Colonic mucosa (tissue), 4 donors: ENCODE data around the gene SERINC4. TPM values are rescaled to one million over a fixed set of nuclear protein-coding genes. Genes with fewer than 3 reads are reported as not detected.
A peak's percentile ranks its signal among the peaks of the same experiment; 100 is the strongest.

Source experiments
- DNase-seq: peaks from one replicate; pipeline ENCODE4 v3.0.0-alpha.2; 2020
- H3K27ac ChIP-seq: fragments of 200-600 bp; one replicate; pipeline ENCODE4 v1.8.0; 2021
- H3K27me3 ChIP-seq: fragments of 200-600 bp; one replicate; pipeline ENCODE4 v1.8.0; 2021
- H3K36me3 ChIP-seq: fragments of 200-600 bp; one replicate; pipeline ENCODE4 v1.8.0; 2021
- H3K4me1 ChIP-seq: fragments of 200-600 bp; one replicate; pipeline ENCODE4 v1.8.0; 2021; ENCODE audit warnings: mild to moderate bottlenecking
- H3K4me3 ChIP-seq: fragments of 200-600 bp; one replicate; pipeline ENCODE4 v1.8.0; 2021
- H3K9ac ChIP-seq, 2 donors: one replicate each; pipeline ENCODE4 v1.7.0; 2013; ENCODE audit warnings: control low read depth in 2 of 2, low read depth in 2 of 2, low read length in 2 of 2
- H3K9me3 ChIP-seq: fragments of 200-600 bp; one replicate; pipeline ENCODE4 v1.8.0; 2021
- intact Hi-C: fragments of 100-400 bp; cut with DNase I; formaldehyde crosslinking; loops from one replicate; pipeline ENCODE4 v1.14.1; 2022
- total RNA-seq, 2 donors: library from RNA; stranded (reverse); fragmentation: NEBNext Ultra II Directional in 1 of 2; extraction: Animal tissue kit (Norgen Biotek cat#: 25700) in 1 of 2; gene quantifications; one replicate each; pipeline ENCODE4 v1.2.1, GENCODE V29; 2021
- TF ChIP-seq, protein P1 (sequence below): fragments of 200-600 bp; IDR thresholded peaks from one replicate; pipeline ENCODE4 v1.8.0; 2022; ENCODE audit warnings: antibody characterized with exemption, mild to moderate bottlenecking
- donor health status: healthy.
- donor health status: DM: no; HTN: no; CAD: no.
- donor health status: DM: no; HTN: no; CAD: no.

Gene SERINC4
- total RNA-seq, 2 donors from 2014 or later, result 0.21 to 0.44 TPM

DNA sequence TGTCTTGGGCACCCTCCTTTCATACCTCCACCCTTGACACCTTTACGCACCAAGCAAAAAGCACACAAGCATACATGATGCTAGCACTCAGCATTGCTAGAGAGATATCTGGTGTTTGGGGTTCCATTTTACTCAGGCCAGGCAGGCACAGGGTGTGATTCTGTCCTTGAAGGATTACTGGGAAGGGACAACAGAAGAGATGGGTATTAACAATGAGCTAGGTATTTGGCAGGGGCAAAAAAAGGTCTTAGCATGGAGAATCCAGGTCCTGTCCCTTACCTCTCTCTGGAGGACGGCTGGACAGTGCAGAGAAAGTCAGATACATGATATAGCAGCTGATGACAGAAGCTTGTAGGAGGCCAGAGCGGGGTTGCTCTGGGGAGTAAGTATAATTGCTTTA lies 3.5 kb downstream of the SERINC4 start:
- Histone ChIP-seq H3K27ac (no peak overlapping the region), H3K27me3 (no peaks in the 10 kb centered on the region), H3K36me3 (peaks cover 8% of the 10 kb centered on the region), H3K9me3 (no peaks in the 10 kb centered on the region), H3K9ac (peak overlapping the region in 1 of 2 donors; percentile 46), H3K4me3 (no peak overlapping the region), H3K4me1 (peaks cover 32% of the 10 kb centered on the region)
- TF ChIP-seq, protein P1, sequence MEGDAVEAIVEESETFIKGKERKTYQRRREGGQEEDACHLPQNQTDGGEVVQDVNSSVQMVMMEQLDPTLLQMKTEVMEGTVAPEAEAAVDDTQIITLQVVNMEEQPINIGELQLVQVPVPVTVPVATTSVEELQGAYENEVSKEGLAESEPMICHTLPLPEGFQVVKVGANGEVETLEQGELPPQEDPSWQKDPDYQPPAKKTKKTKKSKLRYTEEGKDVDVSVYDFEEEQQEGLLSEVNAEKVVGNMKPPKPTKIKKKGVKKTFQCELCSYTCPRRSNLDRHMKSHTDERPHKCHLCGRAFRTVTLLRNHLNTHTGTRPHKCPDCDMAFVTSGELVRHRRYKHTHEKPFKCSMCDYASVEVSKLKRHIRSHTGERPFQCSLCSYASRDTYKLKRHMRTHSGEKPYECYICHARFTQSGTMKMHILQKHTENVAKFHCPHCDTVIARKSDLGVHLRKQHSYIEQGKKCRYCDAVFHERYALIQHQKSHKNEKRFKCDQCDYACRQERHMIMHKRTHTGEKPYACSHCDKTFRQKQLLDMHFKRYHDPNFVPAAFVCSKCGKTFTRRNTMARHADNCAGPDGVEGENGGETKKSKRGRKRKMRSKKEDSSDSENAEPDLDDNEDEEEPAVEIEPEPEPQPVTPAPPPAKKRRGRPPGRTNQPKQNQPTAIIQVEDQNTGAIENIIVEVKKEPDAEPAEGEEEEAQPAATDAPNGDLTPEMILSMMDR, result no peak
- DNase-seq, result no peak
- intact Hi-C loops, result loop anchor here (10.0 kb wide), 1 partner anchor 918 kb away; the partner anchor contains the start of genes B2M and PATL2

DNA sequence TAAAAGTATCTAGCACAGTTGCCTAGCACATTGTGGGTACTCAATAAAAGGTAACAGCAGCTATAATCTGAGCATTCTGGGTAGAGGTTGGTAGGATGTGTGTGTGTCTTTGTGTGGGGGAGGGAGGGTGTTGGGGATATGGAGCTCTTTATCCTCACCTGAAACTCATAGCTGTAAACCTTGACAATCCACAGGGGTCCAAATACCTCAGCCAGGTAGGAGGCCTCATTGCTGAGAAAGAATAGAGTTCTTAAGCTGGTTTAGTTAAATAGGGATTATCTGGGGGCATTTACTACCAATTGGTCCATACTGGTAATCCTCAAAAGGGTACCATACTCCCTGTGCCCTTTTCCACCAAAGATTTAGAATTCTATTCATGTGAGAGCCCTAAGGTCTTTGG lies 4.0 kb downstream of the SERINC4 start:
- intact Hi-C loops, result loop anchor here (10.0 kb wide), 1 partner anchor 919 kb away; the partner anchor contains the start of genes B2M and PATL2
- DNase-seq, result no peak
- Histone ChIP-seq H3K27ac (no peak overlapping the region), H3K27me3 (no peaks in the 10 kb centered on the region), H3K9ac (no peak overlapping the region), H3K4me3 (no peak overlapping the region), H3K9me3 (no peaks in the 10 kb centered on the region), H3K36me3 (peaks cover 8% of the 10 kb centered on the region), H3K4me1 (peaks cover 32% of the 10 kb centered on the region)
- TF ChIP-seq, protein P1, result no peak

DNA sequence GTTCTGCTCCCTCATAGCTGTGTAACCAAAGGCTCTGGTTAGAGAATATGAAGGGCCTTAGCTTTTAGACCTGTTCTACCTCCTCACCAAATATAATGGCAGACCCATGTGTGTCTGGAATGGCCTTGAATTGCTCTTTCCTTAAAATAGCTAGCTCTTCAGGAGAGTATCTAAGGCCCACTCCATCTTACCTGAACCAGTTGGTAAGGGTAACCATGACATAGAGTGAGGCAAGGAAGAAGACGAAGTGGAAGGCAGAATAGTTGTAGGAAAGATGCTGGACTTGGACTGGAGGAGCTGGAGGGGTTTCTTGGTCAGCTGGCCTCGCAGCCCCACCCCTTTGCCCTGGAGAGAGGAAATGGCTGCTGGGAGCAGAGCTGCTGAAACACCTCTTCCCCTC lies 4.8 kb downstream of the SERINC4 start:
- TF ChIP-seq, protein P1, result no peak
- Histone ChIP-seq H3K4me3 (no peak overlapping the region), H3K36me3 (peaks cover 8% of the 10 kb centered on the region), H3K9ac (no peak overlapping the region), H3K4me1 (peaks cover 32% of the 10 kb centered on the region), H3K27ac (peak overlapping the region; percentile 14), H3K27me3 (no peaks in the 10 kb centered on the region), H3K9me3 (no peaks in the 10 kb centered on the region)
- no peak for DNase-seq
- intact Hi-C loops, result loop anchor here (10.0 kb wide), 1 partner anchor 920 kb away; the partner anchor contains the start of genes B2M and PATL2

DNA sequence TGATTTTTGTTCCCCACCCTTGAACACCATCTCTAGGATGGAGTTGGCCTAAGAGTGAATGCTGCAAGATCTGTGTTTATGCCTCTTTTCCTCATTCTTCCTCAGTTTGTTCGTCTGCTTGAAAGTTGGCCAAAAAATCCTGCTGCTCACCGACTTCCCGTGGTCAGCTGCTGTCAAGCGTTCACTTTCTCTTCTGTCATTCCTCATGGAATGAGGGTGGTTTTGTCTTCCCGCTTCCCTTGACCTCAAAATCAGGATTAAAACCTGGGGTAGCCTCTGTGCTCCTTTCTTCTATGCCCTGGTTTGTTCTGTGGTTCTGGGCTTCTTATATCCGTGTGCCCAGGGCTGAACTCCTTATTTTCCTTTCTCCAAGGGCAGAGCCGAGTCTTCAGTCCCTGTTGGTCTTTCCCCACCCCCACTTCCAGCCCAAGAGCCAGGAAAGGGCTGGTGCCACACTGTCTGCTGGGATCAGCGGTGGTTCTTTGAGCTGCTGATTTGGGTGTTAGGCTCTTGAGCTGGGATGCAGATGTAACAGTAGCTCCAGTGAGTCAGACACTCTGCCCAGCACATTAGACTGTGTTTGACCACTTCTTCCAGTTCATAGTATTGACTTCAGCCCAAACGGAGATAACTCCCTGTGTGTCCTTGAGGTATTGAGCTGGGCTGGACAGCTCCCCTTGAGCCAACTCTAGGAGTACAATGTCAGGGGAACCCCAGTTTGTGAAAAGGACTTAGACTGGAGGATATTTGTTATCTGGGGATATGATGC lies 5.6 kb downstream of the SERINC4 start:
- H3K36me3 ChIP-seq, result peaks cover 8% of the 10 kb centered on the region

DNA sequence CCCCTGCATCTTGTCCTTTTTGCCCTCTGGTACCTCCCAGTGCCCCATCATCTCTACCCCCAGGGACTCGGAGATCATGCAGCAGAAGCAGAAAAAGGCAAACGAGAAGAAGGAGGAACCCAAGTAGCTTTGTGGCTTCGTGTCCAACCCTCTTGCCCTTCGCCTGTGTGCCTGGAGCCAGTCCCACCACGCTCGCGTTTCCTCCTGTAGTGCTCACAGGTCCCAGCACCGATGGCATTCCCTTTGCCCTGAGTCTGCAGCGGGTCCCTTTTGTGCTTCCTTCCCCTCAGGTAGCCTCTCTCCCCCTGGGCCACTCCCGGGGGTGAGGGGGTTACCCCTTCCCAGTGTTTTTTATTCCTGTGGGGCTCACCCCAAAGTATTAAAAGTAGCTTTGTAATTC lies 6.4 kb downstream of the SERINC4 start:
- H3K4me3 ChIP-seq, result peak overlapping the region; percentile 87
- TF ChIP-seq, protein P1, result no peak
- H3K36me3 ChIP-seq, result peaks cover 8% of the 10 kb centered on the region
- H3K27ac ChIP-seq, result peak overlapping the region; percentile 93
- H3K9me3 ChIP-seq, result no peaks in the 10 kb centered on the region
- no peak for DNase-seq
- peaks cover 27% of the 10 kb centered on the region for H3K4me1 ChIP-seq
- H3K27me3 ChIP-seq, result no peaks in the 10 kb centered on the region
- peak overlapping the region; percentile 100 for H3K9ac ChIP-seq
- intact Hi-C loops, result loop anchor here (10.0 kb wide), 1 partner anchor 921 kb away; the partner anchor contains the start of genes B2M and PATL2

More for the DNA sequence above, 5.6 kb downstream of the SERINC4 start:
- H3K4me1 ChIP-seq, result peaks cover 27% of the 10 kb centered on the region
- DNase-seq, result no peak
- H3K27me3 ChIP-seq, result no peaks in the 10 kb centered on the region
- no peak overlapping the region for H3K4me3 ChIP-seq
- H3K27ac ChIP-seq, result peak overlapping the region; percentile 93
- peak overlapping the region in 1 of 2 donors; percentile 100 for H3K9ac ChIP-seq
- no peaks in the 10 kb centered on the region for H3K9me3 ChIP-seq
- TF ChIP-seq, protein P1, result no peak
- intact Hi-C loops, result loop anchor here (10.0 kb wide), 1 partner anchor 920 kb away; the partner anchor contains the start of genes B2M and PATL2
